Measurements from ENCODE around the gene LRRC56.

GRCh38 chr11:553083-553987, 16.0 kb downstream of the LRRC56 start:
- TF ChIP-seq CTCF (IDR thresholded peaks at IDR 0.05) (no peak), POLR2A (IDR thresholded peaks at IDR 0.05) (no peak), POLR2AphosphoS5 (IDR thresholded peaks at IDR 0.05) (no peak)

Measured in breast epithelium (tissue), 3 donors.